Upper lobe of right lung (tissue), 1 donor: ENCODE measurements around the gene SLFN14. TPM values are rescaled to one million over a fixed set of nuclear protein-coding genes. Genes with fewer than 3 reads are reported as not detected.

Experiments
- ATAC-seq: fragments of 200-7000 bp; cut with Tn5 transposase; one replicate; pipeline ENCODE4 v1.9.1; 2020; ENCODE audit warnings: mild to moderate bottlenecking, moderate library complexity
- DNase-seq: peaks from one replicate; pipeline ENCODE4 v3.0.0-alpha.2; 2020
- H3K27ac ChIP-seq: fragments of 200-600 bp; one replicate; pipeline ENCODE4 v1.8.0; 2022
- H3K27me3 ChIP-seq: fragments of 200-600 bp; one replicate; pipeline ENCODE4 v1.8.0; 2022; ENCODE audit warnings: mild to moderate bottlenecking
- H3K36me3 ChIP-seq: fragments of 200-600 bp; one replicate; pipeline ENCODE4 v1.8.0; 2022
- H3K4me1 ChIP-seq: fragments of 200-600 bp; one replicate; pipeline ENCODE4 v1.8.0; 2022
- H3K4me3 ChIP-seq: fragments of 200-600 bp; one replicate; pipeline ENCODE4 v1.8.0; 2022; ENCODE audit warnings: mild to moderate bottlenecking
- H3K9me3 ChIP-seq: fragments of 200-600 bp; one replicate; pipeline ENCODE4 v1.8.0; 2022
- CTCF ChIP-seq: fragments of 200-600 bp; IDR thresholded peaks from one replicate; pipeline ENCODE4 v1.8.0; 2022; ENCODE audit warnings: antibody characterized with exemption
- intact Hi-C: fragments of 100-400 bp; cut with DNase I; formaldehyde crosslinking; loops from one replicate; pipeline ENCODE4 v1.11.0; 2022
- total RNA-seq: library from RNA; stranded (reverse); fragmentation: NEBNext Ultra II Directional; extraction: Animal tissue kit (Norgen Biotek cat#: 25700); gene quantifications from one replicate; pipeline ENCODE4 v1.2.1, GENCODE V29; 2021
- donor health status: DM: no; HTN: yes; CAD: no; lungs with severe emphysema.

Gene SLFN14
- total RNA-seq, 1 donor from 2014 or later = not detected

GRCh38 chr17:35555691-35556090, 4.9 kb downstream of the SLFN14 start:
- Histone ChIP-seq H3K4me3 (no peak overlapping the region), H3K27me3 (no peaks in the 10 kb centered on the region), H3K4me1 (no peaks in the 10 kb centered on the region), H3K36me3 (no peaks in the 10 kb centered on the region), H3K9me3 (no peaks in the 10 kb centered on the region), H3K27ac (no peak overlapping the region)
- ATAC-seq (no peak), DNase-seq (no peak)
- intact Hi-C loops = no loop called here
- TF ChIP-seq CTCF = peak; percentile 14

GRCh38 chr17:35554668-35555067, 6.0 kb downstream of the SLFN14 start:
- Histone ChIP-seq H3K4me1 (no peaks in the 10 kb centered on the region), H3K4me3 (no peak overlapping the region), H3K9me3 (no peaks in the 10 kb centered on the region), H3K27me3 (no peaks in the 10 kb centered on the region), H3K36me3 (no peaks in the 10 kb centered on the region), H3K27ac (no peak overlapping the region)
- no peak for TF ChIP-seq CTCF
- ATAC-seq (no peak), DNase-seq (no peak)
- intact Hi-C loops = no loop called here

- TF ChIP-seq CTCF = no peak
- DNase-seq (no peak), ATAC-seq (no peak)
- Histone ChIP-seq H3K4me3 (no peak overlapping the region), H3K9me3 (no peaks in the 10 kb centered on the region), H3K36me3 (no peaks in the 10 kb centered on the region), H3K27me3 (no peaks in the 10 kb centered on the region), H3K27ac (no peak overlapping the region), H3K4me1 (no peaks in the 10 kb centered on the region)
- intact Hi-C loops = no loop called here
Observed at GRCh38 chr17:35553310-35553709, 7.3 kb downstream of the SLFN14 start.

GRCh38 chr17:35548978-35549377, 11.6 kb downstream of the SLFN14 start:
- TF ChIP-seq CTCF = no peak
- no peak for DNase-seq
- Histone ChIP-seq H3K9me3 (no peaks in the 10 kb centered on the region), H3K27me3 (no peaks in the 10 kb centered on the region), H3K36me3 (no peaks in the 10 kb centered on the region), H3K4me1 (no peaks in the 10 kb centered on the region), H3K4me3 (no peak overlapping the region), H3K27ac (no peak overlapping the region)
- ATAC-seq = no peak
- intact Hi-C loops = no loop called here

GRCh38 chr17:35548208-35548810, 12.3 kb downstream of the SLFN14 start:
- no peak for DNase-seq
- no peaks in the 10 kb centered on the region for H3K36me3 ChIP-seq
- TF ChIP-seq CTCF = no peak
- no peaks in the 10 kb centered on the region for H3K9me3 ChIP-seq
- H3K4me1 ChIP-seq = peaks cover 5% of the 10 kb centered on the region
- H3K27ac ChIP-seq = no peak overlapping the region
- intact Hi-C loops = no loop called here
- H3K27me3 ChIP-seq = no peaks in the 10 kb centered on the region
- H3K4me3 ChIP-seq = no peak overlapping the region
- ATAC-seq = peak; percentile 39

- peaks cover 16% of the 10 kb centered on the region for H3K4me1 ChIP-seq
- TF ChIP-seq CTCF = no peak
- H3K4me3 ChIP-seq = no peak overlapping the region
- H3K27me3 ChIP-seq = no peaks in the 10 kb centered on the region
- intact Hi-C loops = no loop called here
- H3K9me3 ChIP-seq = no peaks in the 10 kb centered on the region
- no peak for ATAC-seq
- H3K36me3 ChIP-seq = no peaks in the 10 kb centered on the region
- DNase-seq = no peak
- H3K27ac ChIP-seq = no peak overlapping the region
Observed at GRCh38 chr17:35546487-35546886, 14.1 kb downstream of the SLFN14 start.
